ENCODE data around the gene PTK6.

- no peak for TF ChIP-seq CTCF (IDR thresholded peaks at IDR 0.05; ENCODE audit: low read depth, low read length, poor library complexity, severe bottlenecking)
- no peak for TF ChIP-seq EZH2phosphoT487 (IDR thresholded peaks at IDR 0.05; ENCODE audit: borderline replicate concordance, low read length)
Measured at GRCh38 chr20:63500902-63501817, 36.0 kb downstream of the PTK6 start.
